GM21529 (cell line): Measurements from ENCODE around the gene INHBB.
"Not testable (repeated sequence)": the region's sequence is repeated elsewhere in the genome, so short reads cannot be mapped to it uniquely, and the experiment has no call there.

Experiments used
- ATAC-seq: cut with Tn5 transposase; IDR thresholded peaks from one replicate; pipeline ENCODE4 v1.9.1; 2021; ENCODE audit not compliant: unreplicated experiment

Gene INHBB

GRCh38 chr2:120316071-120316470, 29.9 kb upstream of the INHBB start:
- no peak for ATAC-seq

GRCh38 chr2:120316528-120317179, 29.3 kb upstream of the INHBB start:
- ATAC-seq: no peak

- no peak for ATAC-seq
Measured at GRCh38 chr2:120317180-120317533, 28.8 kb upstream of the INHBB start.

GRCh38 chr2:120317916-120318315, 28.0 kb upstream of the INHBB start:
- no peak for ATAC-seq

- no peak for ATAC-seq
Measured at GRCh38 chr2:120318626-120319025, 27.3 kb upstream of the INHBB start.

- ATAC-seq: no peak
Measured at GRCh38 chr2:120319123-120319522, 26.8 kb upstream of the INHBB start.

GRCh38 chr2:120319686-120320317, 26.1 kb upstream of the INHBB start:
- no peak for ATAC-seq

- ATAC-seq: no peak
Measured at GRCh38 chr2:120320318-120320851, 25.6 kb upstream of the INHBB start.

GRCh38 chr2:120320887-120321556, 24.9 kb upstream of the INHBB start:
- ATAC-seq: not testable (repeated sequence)

GRCh38 chr2:120321721-120322284, 24.1 kb upstream of the INHBB start:
- no peak for ATAC-seq

GRCh38 chr2:120322329-120322728, 23.6 kb upstream of the INHBB start:
- no peak for ATAC-seq

- no peak for ATAC-seq
Measured at GRCh38 chr2:120323214-120323613, 22.7 kb upstream of the INHBB start.

- no peak for ATAC-seq
Measured at GRCh38 chr2:120323807-120324399, 22.0 kb upstream of the INHBB start.

GRCh38 chr2:120324933-120325332, 21.0 kb upstream of the INHBB start:
- ATAC-seq: no peak

GRCh38 chr2:120326066-120326465, 19.9 kb upstream of the INHBB start:
- ATAC-seq: no peak

GRCh38 chr2:120330946-120331822, 14.8 kb upstream of the INHBB start:
- no peak for ATAC-seq

- no peak for ATAC-seq
Measured at GRCh38 chr2:120331903-120332302, 14.0 kb upstream of the INHBB start.

GRCh38 chr2:120332384-120332783, 13.6 kb upstream of the INHBB start:
- ATAC-seq: no peak

GRCh38 chr2:120334068-120334467, 11.9 kb upstream of the INHBB start:
- no peak for ATAC-seq

GRCh38 chr2:120336749-120337148, 9.2 kb upstream of the INHBB start:
- ATAC-seq: no peak
